ENCODE measurements around the gene ZNF804B. TPM values are rescaled to one million over a fixed set of nuclear protein-coding genes. Genes with fewer than 3 reads are reported as not detected.

The ZNF804B gene
- total RNA-seq, 4 donors from 2014 or later: not detected

GRCh38 chr7:88772776-88773175, 13.3 kb downstream of the ZNF804B start:
- no peak overlapping the region for H3K27ac ChIP-seq
- no peak for DNase-seq
- no peak for TF ChIP-seq CTCF (IDR thresholded peaks at IDR 0.05)
- no peak for TF ChIP-seq POLR2A (IDR thresholded peaks at IDR 0.05)
- no peaks in the 10 kb centered on the region for H3K4me1 ChIP-seq
- H3K4me3 ChIP-seq: no peak overlapping the region
- H3K27me3 ChIP-seq: no peaks in the 10 kb centered on the region
- H3K9me3 ChIP-seq: no peaks in the 10 kb centered on the region
- intact Hi-C loops (cut with DNase I): no loop called here
- no peaks in the 10 kb centered on the region for H3K36me3 ChIP-seq

- intact Hi-C loops (cut with DNase I): no loop called here
- Histone ChIP-seq H3K4me3 (no peak overlapping the region), H3K27ac (no peak overlapping the region), H3K27me3 (no peaks in the 10 kb centered on the region), H3K9me3 (no peaks in the 10 kb centered on the region), H3K36me3 (no peaks in the 10 kb centered on the region), H3K4me1 (no peaks in the 10 kb centered on the region)
- no peak for TF ChIP-seq POLR2A (IDR thresholded peaks at IDR 0.05)
- TF ChIP-seq CTCF (IDR thresholded peaks at IDR 0.05): no peak
- no peak for DNase-seq
These were observed 16.3 kb downstream of the ZNF804B start for GRCh38 chr7:88775838-88776237.

GRCh38 chr7:88787777-88788176, 28.3 kb downstream of the ZNF804B start:
- no peaks in the 10 kb centered on the region for H3K4me1 ChIP-seq
- H3K27me3 ChIP-seq: no peaks in the 10 kb centered on the region
- no peak for DNase-seq
- intact Hi-C loops (cut with DNase I): no loop called here
- TF ChIP-seq POLR2A (IDR thresholded peaks at IDR 0.05) (no peak), CTCF (IDR thresholded peaks at IDR 0.05) (no peak)
- 49 to 57% methylated on average over 2 of the region's 2 CpGs for WGBS, 2 donors
- H3K27ac ChIP-seq: no peak overlapping the region
- H3K36me3 ChIP-seq: no peaks in the 10 kb centered on the region
- no peak overlapping the region for H3K4me3 ChIP-seq
- no peaks in the 10 kb centered on the region for H3K9me3 ChIP-seq

GRCh38 chr7:88789480-88790064, 30.1 kb downstream of the ZNF804B start:
- Histone ChIP-seq H3K36me3 (no peaks in the 10 kb centered on the region), H3K4me3 (no peak overlapping the region), H3K27me3 (no peaks in the 10 kb centered on the region), H3K4me1 (no peaks in the 10 kb centered on the region), H3K27ac (no peak overlapping the region), H3K9me3 (no peaks in the 10 kb centered on the region)
- intact Hi-C loops (cut with DNase I): no loop called here
- WGBS, 2 donors: 61% methylated on average over 2 of the region's 2 CpGs
- no peak for TF ChIP-seq POLR2A (IDR thresholded peaks at IDR 0.05)
- TF ChIP-seq CTCF (IDR thresholded peaks at IDR 0.05): peak in 4 of 6 experiments; percentile 17 to 34 (median 24)
- no peak for DNase-seq

GRCh38 chr7:88791891-88792290, 32.4 kb downstream of the ZNF804B start:
- TF ChIP-seq CTCF (IDR thresholded peaks at IDR 0.05) (no peak), POLR2A (IDR thresholded peaks at IDR 0.05) (no peak)
- no peak overlapping the region for H3K4me3 ChIP-seq
- DNase-seq: no peak
- no peaks in the 10 kb centered on the region for H3K4me1 ChIP-seq
- H3K27ac ChIP-seq: no peak overlapping the region
- H3K27me3 ChIP-seq: no peaks in the 10 kb centered on the region
- no peaks in the 10 kb centered on the region for H3K36me3 ChIP-seq
- no peaks in the 10 kb centered on the region for H3K9me3 ChIP-seq
- intact Hi-C loops (cut with DNase I): no loop called here
- 51 to 62% methylated on average over 4 of the region's 4 CpGs for WGBS, 2 donors

Data from esophagus squamous epithelium (tissue), 5 donors.